ENCODE results near the gene LPO. TPM values are rescaled to one million over a fixed set of nuclear protein-coding genes. Genes with fewer than 3 reads are reported as not detected.

LPO gene
- total RNA-seq, 2 donors from 2014 or later: not detected

GRCh38 chr17:58279736-58280479 is 41.5 kb downstream of the LPO start:
- TF ChIP-seq CTCF (IDR thresholded peaks at IDR 0.05): no peak
- intact Hi-C loops (cut with DNase I): no loop called here
- H3K4me1 ChIP-seq: no peaks in the 10 kb centered on the region
- DNase-seq: no peak
- H3K9ac ChIP-seq (ENCODE audit: low read depth in 2 of 2, low read length in 2 of 2): no peak overlapping the region
- peaks cover 5% of the 10 kb centered on the region for H3K27me3 ChIP-seq
- H3K4me3 ChIP-seq: no peak overlapping the region
- H3K9me3 ChIP-seq: no peaks in the 10 kb centered on the region
- no peaks in the 10 kb centered on the region for H3K36me3 ChIP-seq
- no peak overlapping the region for H3K27ac ChIP-seq

GRCh38 chr17:58280480-58281217 is 42.3 kb downstream of the LPO start, which contains the start of gene MPO:
TSS of gene MPO (minus strand) at chr17:58280935. CDS start at chr17:58280758, 177 bp downstream.
- H3K9me3 ChIP-seq: no peaks in the 10 kb centered on the region
- no peak within 1 kb of the TSS for H3K27ac ChIP-seq
- peaks cover 5% of the 10 kb centered on the region for H3K27me3 ChIP-seq
- no peak for DNase-seq
- TF ChIP-seq CTCF (IDR thresholded peaks at IDR 0.05): no peak
- intact Hi-C loops (cut with DNase I): no loop called here
- H3K4me3 ChIP-seq: no peak within 1 kb of the TSS
- H3K36me3 ChIP-seq: no peaks in the 10 kb centered on the region
- H3K4me1 ChIP-seq: no peaks in the 10 kb centered on the region
- H3K9ac ChIP-seq (ENCODE audit: low read depth in 2 of 2, low read length in 2 of 2): no peak within 1 kb of the TSS

GRCh38 chr17:58281511-58282011 is 43.2 kb downstream of the LPO start:
- no peaks in the 10 kb centered on the region for H3K4me1 ChIP-seq
- intact Hi-C loops (cut with DNase I): no loop called here
- H3K4me3 ChIP-seq: no peak overlapping the region
- no peak overlapping the region for H3K9ac ChIP-seq (ENCODE audit: low read depth in 2 of 2, low read length in 2 of 2)
- no peak for TF ChIP-seq CTCF (IDR thresholded peaks at IDR 0.05)
- no peak overlapping the region for H3K27ac ChIP-seq
- H3K36me3 ChIP-seq: no peaks in the 10 kb centered on the region
- H3K9me3 ChIP-seq: no peaks in the 10 kb centered on the region
- peaks cover 5% of the 10 kb centered on the region for H3K27me3 ChIP-seq
- DNase-seq: no peak

- Histone ChIP-seq H3K27ac (no peak overlapping the region), H3K27me3 (peaks cover 5% of the 10 kb centered on the region), H3K9me3 (no peaks in the 10 kb centered on the region), H3K4me1 (no peaks in the 10 kb centered on the region), H3K9ac (ENCODE audit: low read depth in 2 of 2, low read length in 2 of 2) (no peak overlapping the region), H3K36me3 (no peaks in the 10 kb centered on the region), H3K4me3 (no peak overlapping the region)
- intact Hi-C loops (cut with DNase I): no loop called here
- DNase-seq: no peak
- TF ChIP-seq CTCF (IDR thresholded peaks at IDR 0.05): no peak
These were observed 44.1 kb downstream of the LPO start for GRCh38 chr17:58282442-58282841.

GRCh38 chr17:58283674-58284612 is 45.6 kb downstream of the LPO start:
- H3K4me1 ChIP-seq: no peaks in the 10 kb centered on the region

More at GRCh38 chr17:58283674-58284612, 45.6 kb downstream of the LPO start:
- no peak for TF ChIP-seq CTCF (IDR thresholded peaks at IDR 0.05)
- no peak overlapping the region for H3K27ac ChIP-seq
- no peaks in the 10 kb centered on the region for H3K36me3 ChIP-seq
- H3K27me3 ChIP-seq: peaks cover 5% of the 10 kb centered on the region
- no peak for DNase-seq
- H3K4me3 ChIP-seq: no peak overlapping the region
- intact Hi-C loops (cut with DNase I): no loop called here
- no peaks in the 10 kb centered on the region for H3K9me3 ChIP-seq
- no peak overlapping the region for H3K9ac ChIP-seq (ENCODE audit: low read depth in 2 of 2, low read length in 2 of 2)

Measured in colonic mucosa (tissue), 4 donors.